Hepatocyte (in vitro differentiated cells): Measurements from ENCODE around the gene SMTN. TPM values are rescaled to one million over a fixed set of nuclear protein-coding genes. Genes with fewer than 3 reads are reported as not detected.

Source experiments
- DNase-seq: peaks from one replicate; pipeline ENCODE4 v3.0.0-alpha.2; 2016; ENCODE audit warnings: low spot score
- H2AFZ ChIP-seq: fragments of 200-600 bp; sonication (generic); 2 replicates; pipeline ENCODE4 v1.6.0; 2016; ENCODE audit warnings: antibody characterized with exemption, mild to moderate bottlenecking
- H3K27ac ChIP-seq: fragments of 200-600 bp; sonication (generic); 2 replicates; pipeline ENCODE4 v1.5.1; 2016; ENCODE audit warnings: mild to moderate bottlenecking
- H3K27me3 ChIP-seq: fragments of 200-600 bp; sonication (generic); 2 replicates; pipeline ENCODE4 v1.6.1; 2016
- H3K36me3 ChIP-seq: fragments of 200-600 bp; sonication (generic); replicated peaks from 2 replicates; pipeline ENCODE4 v1.5.1; 2016; ENCODE audit warnings: low read depth; ENCODE audit not compliant: insufficient read depth
- H3K4me1 ChIP-seq: fragments of 200-600 bp; sonication (generic); 2 replicates; pipeline ENCODE4 v1.5.1; 2016; ENCODE audit warnings: mild to moderate bottlenecking, moderate library complexity; ENCODE audit not compliant: insufficient read depth
- H3K4me2 ChIP-seq: fragments of 200-600 bp; sonication (generic); 2 replicates; pipeline ENCODE4 v1.6.0; 2016
- H3K4me3 ChIP-seq: fragments of 200-600 bp; sonication (generic); 2 replicates; pipeline ENCODE4 v1.5.1; 2016; ENCODE audit warnings: mild to moderate bottlenecking
- H3K79me2 ChIP-seq: fragments of 200-600 bp; sonication (generic); 2 replicates; pipeline ENCODE4 v1.6.0; 2017; ENCODE audit warnings: mild to moderate bottlenecking
- H3K9me2 ChIP-seq: fragments of 200-600 bp; sonication (generic); replicated peaks from 2 replicates; pipeline ENCODE4 v1.6.0; 2017; ENCODE audit warnings: mild to moderate bottlenecking; ENCODE audit not compliant: insufficient read depth
- H3K9me3 ChIP-seq: fragments of 200-600 bp; sonication (generic); 2 replicates; pipeline ENCODE4 v1.5.1; 2016; ENCODE audit warnings: low read depth, mild to moderate bottlenecking
- H4K20me1 ChIP-seq: fragments of 200-600 bp; sonication (generic); 2 replicates; pipeline ENCODE4 v1.6.0; 2016; ENCODE audit warnings: mild to moderate bottlenecking; ENCODE audit not compliant: insufficient read depth, poor library complexity, severe bottlenecking
- CTCF ChIP-seq: fragments of 200-600 bp; sonication (generic); IDR thresholded peaks from 2 replicates; pipeline ENCODE4 v1.5.1; 2016; ENCODE audit warnings: antibody characterized with exemption, mild to moderate bottlenecking; ENCODE audit not compliant: poor library complexity
- EZH2 ChIP-seq: fragments of 200-600 bp; sonication (generic); IDR thresholded peaks from 2 replicates; pipeline ENCODE4 v1.6.1; 2016; ENCODE audit warnings: antibody characterized with exemption, mild to moderate bottlenecking, borderline replicate concordance
- EZH2phosphoT487 ChIP-seq: fragments of 200-600 bp; sonication (generic); IDR thresholded peaks from one replicate; pipeline ENCODE4 v1.6.1; 2018; ENCODE audit warnings: antibody characterized with exemption, mild to moderate bottlenecking, low read depth, moderate library complexity; ENCODE audit not compliant: unreplicated experiment, severe bottlenecking
- WGBS: methylation state at CpG from one replicate; pipeline ENCODE4 v1.1.6; 2016; ENCODE audit warnings: low lambda C conversion rate; ENCODE audit errors: missing lambda C conversion rate; 5-methylcytosine and 5-hydroxymethylcytosine counted together
- polyA plus RNA-seq: library from polyadenylated mRNA; unstranded; fragments of >200 nt; fragmentation: Nextera tagmentation; extraction: Ambion mirVana; gene quantifications from 2 replicates; pipeline ENCODE4 v1.2.1, GENCODE V29; 2016
- total RNA-seq: library from RNA; depleted of rRNA; stranded (reverse); fragments of >200 nt; gene quantifications from 2 replicates; pipeline ENCODE4 v1.2.3, GENCODE V29; 2014

The SMTN gene
- total and polyA plus RNA-seq, 2 experiments from 2014 or later = 64.7 to 88.7 TPM

- Histone ChIP-seq H2AFZ (peak overlapping the region; percentile 35), H3K27me3 (no peaks in the 10 kb centered on the region), H3K4me2 (peak overlapping the region; percentile 75), H3K9me2 (no peaks in the 10 kb centered on the region), H3K4me3 (peak overlapping the region; percentile 27), H3K4me1 (peaks cover 49% of the 10 kb centered on the region), H3K27ac (peak overlapping the region; percentile 96), H3K36me3 (no peaks in the 10 kb centered on the region), H3K9me3 (no peaks in the 10 kb centered on the region), H4K20me1 (no peaks in the 10 kb centered on the region), H3K79me2 (peaks cover 33% of the 10 kb centered on the region)
- TF ChIP-seq EZH2 = no peak
- TF ChIP-seq CTCF = no peak
- DNase-seq = no peak
- 40% methylated on average over 5 of the region's 5 CpGs for WGBS
Observed at GRCh38 chr22:31080164-31080847, 812 bp upstream of the SMTN start.

GRCh38 chr22:31081963-31082605 lies 966 bp downstream of the SMTN start:
- Histone ChIP-seq H3K36me3 (no peaks in the 10 kb centered on the region), H3K27me3 (no peaks in the 10 kb centered on the region), H3K79me2 (peaks cover 44% of the 10 kb centered on the region), H2AFZ (no peak overlapping the region), H3K4me2 (peak overlapping the region; percentile 89), H4K20me1 (no peaks in the 10 kb centered on the region), H3K9me2 (no peaks in the 10 kb centered on the region), H3K27ac (peak overlapping the region; percentile 91), H3K4me3 (peak overlapping the region; percentile 61), H3K4me1 (peaks cover 49% of the 10 kb centered on the region), H3K9me3 (no peaks in the 10 kb centered on the region)
- 83% methylated on average over 6 of the region's 6 CpGs for WGBS
- no peak for DNase-seq
- TF ChIP-seq EZH2phosphoT487 (no peak), EZH2 (no peak), CTCF (no peak)

GRCh38 chr22:31082606-31083376 lies 1.7 kb downstream of the SMTN start:
- no peaks in the 10 kb centered on the region for H3K9me3 ChIP-seq
- H3K36me3 ChIP-seq = no peaks in the 10 kb centered on the region
- no peak overlapping the region for H2AFZ ChIP-seq
- peaks cover 44% of the 10 kb centered on the region for H3K79me2 ChIP-seq
- H3K4me2 ChIP-seq = peak overlapping the region; percentile 89
- H4K20me1 ChIP-seq = no peaks in the 10 kb centered on the region
- peaks cover 49% of the 10 kb centered on the region for H3K4me1 ChIP-seq
- peak overlapping the region; percentile 61 for H3K4me3 ChIP-seq
- TF ChIP-seq CTCF = peak; percentile 60
- no peak for TF ChIP-seq EZH2
- H3K27me3 ChIP-seq = no peaks in the 10 kb centered on the region
- no peaks in the 10 kb centered on the region for H3K9me2 ChIP-seq
- peak overlapping the region; percentile 91 for H3K27ac ChIP-seq
- DNase-seq = peak; percentile 80
- WGBS = 91% methylated on average over 11 of the region's 11 CpGs
